Activated CD4-positive, CD25-positive, alpha-beta regulatory T cell treated with anti-CD3 and anti-CD28 coated beads, Interleukin-2, amount 50 U/mL, for 16 hours (primary cell): Measurements from ENCODE around the gene CRYZ.
"Not testable (repeated sequence)": the region's sequence is repeated elsewhere in the genome, so short reads cannot be mapped to it uniquely, and the experiment has no call there.

Source experiments
- DNase-seq: peaks from one replicate; pipeline ENCODE4 v3.0.0-alpha.2; 2020; ENCODE audit warnings: low read depth, low spot score

CRYZ gene

DNA sequence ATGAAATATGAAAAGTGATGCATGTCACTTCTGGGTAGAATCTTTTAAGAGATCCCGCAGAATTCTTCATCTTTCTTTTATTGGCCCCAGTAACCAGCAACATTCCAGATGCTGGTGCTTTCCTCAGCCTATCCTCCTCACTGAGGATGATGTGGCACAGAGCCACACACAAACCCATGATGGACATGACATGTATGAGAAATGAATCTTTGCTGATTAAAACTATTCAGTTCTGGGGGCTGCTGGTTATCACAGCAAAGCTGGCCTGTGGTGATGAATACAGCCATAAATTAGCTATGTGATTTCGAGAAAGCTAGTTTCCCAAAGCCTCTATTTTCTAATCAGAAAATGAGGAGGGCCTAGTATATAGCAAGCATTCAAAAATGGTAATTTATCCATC is 51.0 kb downstream of the CRYZ start:
- no peak for DNase-seq

- no peak for DNase-seq
Measured at GRCh38 chr1:74681449-74681848, 51.4 kb downstream of the CRYZ start.

DNA sequence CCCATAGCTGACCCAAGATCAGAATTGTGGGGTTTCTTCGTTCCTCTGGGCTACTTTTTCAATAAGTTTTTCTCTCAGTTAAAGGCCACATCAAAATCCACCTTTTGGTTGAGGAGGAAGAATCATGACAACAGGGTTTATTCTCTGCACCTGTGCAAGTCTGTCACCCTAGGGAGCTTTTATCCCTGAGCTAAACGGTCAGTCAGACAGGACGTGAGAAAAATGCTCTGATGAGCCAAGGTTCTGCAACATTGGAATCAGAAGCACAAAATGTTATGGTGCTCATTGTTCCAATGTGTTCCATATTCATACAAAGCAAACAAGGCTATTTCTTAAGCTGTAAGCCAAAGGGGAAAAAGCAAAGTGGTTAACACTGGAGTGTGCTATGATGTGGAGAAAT is 51.8 kb downstream of the CRYZ start:
- no peak for DNase-seq

DNA sequence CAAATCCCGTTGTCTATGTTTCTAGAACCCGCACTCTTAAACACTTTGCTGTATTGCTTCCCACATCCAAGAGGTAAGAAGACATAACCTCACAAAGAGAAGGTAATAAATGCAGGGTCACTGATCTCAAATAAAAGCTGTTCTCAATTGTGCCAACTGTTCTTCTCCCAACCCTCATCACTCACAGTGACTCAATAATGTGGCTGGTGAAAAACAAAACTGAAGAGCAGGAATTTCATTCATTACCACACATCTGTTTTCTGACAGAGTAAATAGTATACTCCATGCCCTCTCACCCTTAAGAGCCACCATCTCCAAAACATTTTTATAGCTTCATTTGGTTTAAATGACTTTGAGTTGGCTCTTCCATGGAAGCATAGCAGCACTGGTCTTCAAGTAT is 53.0 kb downstream of the CRYZ start:
- DNase-seq, result no peak

DNA sequence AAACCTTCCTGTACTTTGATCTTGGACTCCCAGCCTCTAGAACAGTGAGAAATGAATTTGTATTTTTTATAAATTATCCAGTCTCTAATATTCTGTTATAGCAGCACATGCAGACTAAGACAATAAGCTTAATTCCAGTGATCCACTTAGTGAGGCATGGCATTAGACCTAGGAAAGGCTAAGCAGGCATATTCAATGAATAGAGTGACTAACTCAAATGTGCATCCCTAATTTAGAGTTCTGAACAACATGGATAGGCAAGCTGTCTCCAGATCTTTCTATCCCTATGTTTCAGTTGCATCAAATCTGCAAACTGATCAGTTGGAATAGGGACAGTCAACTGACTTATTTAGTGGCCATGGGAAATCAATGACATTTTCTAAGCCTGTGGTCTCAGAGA is 54.9 kb downstream of the CRYZ start:
- no peak for DNase-seq

DNA sequence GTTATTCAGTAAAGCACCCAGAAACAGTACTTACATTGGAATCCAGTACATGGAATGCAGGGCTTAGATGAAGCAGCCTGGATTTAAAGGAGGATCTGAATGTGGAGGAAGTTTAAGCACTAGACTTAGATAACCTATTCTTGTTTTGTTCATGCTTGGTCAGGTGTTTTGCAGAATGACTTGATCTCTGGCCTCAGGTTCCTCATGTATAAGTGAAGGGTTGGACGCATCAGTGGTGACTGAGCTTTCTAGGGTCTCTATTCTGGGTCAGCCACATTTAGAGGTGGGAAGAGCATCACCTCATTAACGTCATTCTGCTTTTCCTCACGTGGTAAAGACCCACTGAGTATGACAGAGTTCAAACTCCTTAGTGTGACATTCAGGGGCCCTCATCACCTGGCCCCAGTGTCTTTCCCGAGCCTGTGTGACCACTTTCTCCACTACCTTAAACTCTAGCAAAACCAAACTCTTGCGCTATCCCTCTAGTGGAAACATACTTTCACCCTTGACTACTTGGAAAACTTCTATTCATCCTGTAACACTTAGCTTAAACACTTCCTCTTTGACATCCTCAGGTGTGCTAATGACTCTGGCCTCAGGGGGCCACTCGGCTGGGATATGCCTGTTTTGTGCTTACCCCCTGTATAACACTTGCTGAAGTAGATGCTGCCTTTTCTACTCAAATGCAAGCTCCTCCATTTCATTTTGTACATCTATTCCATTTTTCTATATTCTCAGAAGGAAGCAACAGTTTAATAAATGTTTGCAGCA is 58.4 kb downstream of the CRYZ start:
- DNase-seq, result no peak

GRCh38 chr1:74673351-74674111 is 59.3 kb downstream of the CRYZ start, which contains the start of gene ERICH3:
ERICH3 (minus strand) TSS chr1:74673792; CDS start chr1:74673519, 273 bp downstream.
- no peak for DNase-seq

GRCh38 chr1:74670866-74671265 is 62.0 kb downstream of the CRYZ start:
- not testable (repeated sequence) for DNase-seq
